Naive thymus-derived CD4-positive, alpha-beta T cell (primary cell): ENCODE measurements around the gene LIMA1. TPM values are rescaled to one million over a fixed set of nuclear protein-coding genes. Genes with fewer than 3 reads are reported as not detected.
"Not testable (repeated sequence)": the region's sequence is repeated elsewhere in the genome, so short reads cannot be mapped to it uniquely, and the experiment has no call there.

Experiments
- ATAC-seq: fragments of 150-1000 bp; cut with Tn5 transposase; 2 replicates; pipeline ENCODE4 v1.10.0; 2021; ENCODE audit warnings: mild to moderate bottlenecking, moderate library complexity
- CTCF ChIA-PET: fragments of 350-600 bp; sonication (Branson Sonifier 250); formaldehyde crosslinking; loops from one replicate; lab custom pipeline; 2021; ENCODE audit warnings: antibody characterized with exemption; lab: Charles Lee
- POLR2A ChIA-PET: fragments of 350-600 bp; sonication (Branson Sonifier 250); formaldehyde crosslinking; loops from one replicate; lab custom pipeline; 2021; ENCODE audit warnings: antibody characterized with exemption, inconsistent platforms; lab: Charles Lee
- DNase-seq, 9 donors: peaks; one replicate each; pipeline versions ENCODE4 v3.0.0 to v3.0.0-alpha.2; 2020 to 2022; ENCODE audit warnings: mixed read lengths in 1 of 9
- H3K27ac ChIP-seq: one replicate; pipeline ENCODE4 v1.7.0; 2013; ENCODE audit warnings: mild to moderate bottlenecking, low read depth, low read length, moderate library complexity
- H3K27me3 ChIP-seq, 2 donors: one replicate each; pipeline ENCODE4 v1.7.0; 2013; ENCODE audit warnings: low read length in 2 of 2, mild to moderate bottlenecking in 2 of 2, moderate library complexity in 2 of 2; ENCODE audit not compliant: control insufficient read depth in 2 of 2, insufficient read depth in 2 of 2
- H3K36me3 ChIP-seq, 3 experiments: 1 replicate in 2 of 3; 2 replicates in 1 of 3; pipeline ENCODE4 v1.7.0; 2013; ENCODE audit warnings: low read length in 3 of 3, mild to moderate bottlenecking in 3 of 3, moderate library complexity in 1 of 3; ENCODE audit not compliant: insufficient read depth in 3 of 3, control insufficient read depth in 2 of 3
- H3K4me1 ChIP-seq, 2 donors: one replicate each; pipeline ENCODE4 v1.7.0; 2013; ENCODE audit warnings: low read length in 2 of 2, mild to moderate bottlenecking in 2 of 2, moderate library complexity in 1 of 2; ENCODE audit not compliant: control insufficient read depth in 2 of 2, insufficient read depth in 2 of 2
- H3K4me3 ChIP-seq: 2 replicates; pipeline ENCODE4 v1.7.0; 2013; ENCODE audit warnings: mild to moderate bottlenecking, low read length
- H3K9me3 ChIP-seq, 3 experiments: 1 replicate in 2 of 3; 2 replicates in 1 of 3; pipeline ENCODE4 v1.7.0; 2013; ENCODE audit warnings: low read length in 3 of 3; ENCODE audit not compliant: control insufficient read depth in 2 of 3
- H3K27ac Mint-ChIP-seq, 9 donors: one replicate each; pipeline ENCODE4 v1.8.0; 2020 to 2022; ENCODE audit warnings: mixed read lengths in 9 of 9, mild to moderate bottlenecking in 8 of 9, moderate library complexity in 5 of 9, inconsistent platforms in 2 of 9
- H3K27me3 Mint-ChIP-seq, 5 donors: one replicate each; pipeline ENCODE4 v1.8.0; 2021 to 2022; ENCODE audit warnings: mixed read lengths in 5 of 5, mild to moderate bottlenecking in 1 of 5
- H3K36me3 Mint-ChIP-seq, 5 donors: one replicate each; pipeline ENCODE4 v1.8.0; 2020 to 2022; ENCODE audit warnings: mixed read lengths in 5 of 5, mild to moderate bottlenecking in 3 of 5, inconsistent platforms in 1 of 5
- H3K4me1 Mint-ChIP-seq, 7 donors: one replicate each; pipeline ENCODE4 v1.8.0; 2020 to 2022; ENCODE audit warnings: mixed read lengths in 7 of 7, mild to moderate bottlenecking in 3 of 7, inconsistent platforms in 1 of 7
- H3K4me3 Mint-ChIP-seq, 10 donors: one replicate each; pipeline ENCODE4 v1.8.0; 2020 to 2022; ENCODE audit warnings: mild to moderate bottlenecking in 10 of 10, mixed read lengths in 10 of 10, moderate library complexity in 6 of 10, inconsistent platforms in 2 of 10
- H3K9me3 Mint-ChIP-seq, 11 donors: one replicate each; pipeline ENCODE4 v1.8.0; 2020 to 2022; ENCODE audit warnings: mixed read lengths in 11 of 11, mild to moderate bottlenecking in 4 of 11, inconsistent platforms in 1 of 11, moderate library complexity in 1 of 11
- intact Hi-C, 2 donors: fragments of 100-400 bp; cut with micrococcal nuclease; formaldehyde crosslinking; loops; one replicate each; pipeline ENCODE4 v1.15.1; 2023
- polyA plus RNA-seq, 2 donors: library from polyadenylated mRNA; unstranded; fragments of 300-500 nt; fragmentation: Illumina TruSeq; gene quantifications; one replicate each; pipeline ENCODE4 v1.2.3, GENCODE V29; 2021
- total RNA-seq, 6 experiments: library from RNA in 5 of 6; stranded (reverse) in 5 of 6; gene quantifications; 1 replicate in 5 of 6; 2 replicates in 1 of 6; pipeline ENCODE4 v1.2.3 and lab custom pipeline; 2021 to 2026

LIMA1 gene
- total and polyA plus RNA-seq, 7 experiments from 2014 or later = 5.4 to 33.6 (median 11.2) TPM

- H3K36me3 ChIP-seq, H3K4me3 Mint-ChIP-seq, H3K27ac ChIP-seq, intact Hi-C loops, H3K27me3 Mint-ChIP-seq, CTCF ChIA-PET, ATAC-seq, DNase-seq, H3K27me3 ChIP-seq, H3K27ac Mint-ChIP-seq, H3K9me3 ChIP-seq, H3K9me3 Mint-ChIP-seq, POLR2A ChIA-PET, H3K4me3 ChIP-seq, H3K4me1 ChIP-seq: not testable (repeated sequence)
- H3K36me3 Mint-ChIP-seq = peaks cover 2 to 36% (median 19%) of the 10 kb centered on the region in 5 donors
- H3K4me1 Mint-ChIP-seq = peaks cover 0 to 29% (median 4%) of the 10 kb centered on the region in 7 donors
These were observed 35.7 kb downstream of the LIMA1 start for GRCh38 chr12:50247665-50248064.

GRCh38 chr12:50246873-50247612 lies 36.3 kb downstream of the LIMA1 start:
- ATAC-seq (peak; percentile 34), DNase-seq (peak in 1 of 9 donors; percentile 44)
- H3K27me3 Mint-ChIP-seq = no peaks in the 10 kb centered on the region
- ChIA-PET CTCF (no interaction called here), POLR2A (no interaction called here)
- peaks cover 2 to 40% (median 19%) of the 10 kb centered on the region in 5 donors for H3K36me3 Mint-ChIP-seq
- H3K27ac Mint-ChIP-seq = peak overlapping the region in 1 of 9 donors; percentile 76
- H3K27me3 ChIP-seq = no peaks in the 10 kb centered on the region
- no peaks in the 10 kb centered on the region for H3K9me3 Mint-ChIP-seq
- intact Hi-C loops = no loop called here
- H3K4me3 ChIP-seq = no peak overlapping the region
- no peaks in the 10 kb centered on the region for H3K4me1 ChIP-seq
- no peaks in the 10 kb centered on the region for H3K9me3 ChIP-seq
- peaks cover 0 to 29% (median 3%) of the 10 kb centered on the region in 7 donors for H3K4me1 Mint-ChIP-seq
- no peaks in the 10 kb centered on the region for H3K36me3 ChIP-seq
- no peak overlapping the region for H3K27ac ChIP-seq
- peak overlapping the region in 1 of 10 donors; percentile 77 for H3K4me3 Mint-ChIP-seq

GRCh38 chr12:50246197-50246865 lies 37.0 kb downstream of the LIMA1 start:
- H3K27ac ChIP-seq = no peak overlapping the region
- no peaks in the 10 kb centered on the region for H3K4me1 ChIP-seq
- peak overlapping the region in 1 of 9 donors; percentile 47 for H3K27ac Mint-ChIP-seq
- no peak for DNase-seq
- H3K4me3 Mint-ChIP-seq = peak overlapping the region in 1 of 10 donors; percentile 15
- ChIA-PET CTCF (no interaction called here), POLR2A (no interaction called here)
- no peaks in the 10 kb centered on the region for H3K9me3 Mint-ChIP-seq
- H3K4me3 ChIP-seq = no peak overlapping the region
- H3K27me3 Mint-ChIP-seq = no peaks in the 10 kb centered on the region
- H3K4me1 Mint-ChIP-seq = peaks cover 0 to 26% (median 0%) of the 10 kb centered on the region in 7 donors
- peaks cover 2 to 41% (median 19%) of the 10 kb centered on the region in 5 donors for H3K36me3 Mint-ChIP-seq
- ATAC-seq = no peak
- H3K36me3 ChIP-seq = no peaks in the 10 kb centered on the region
- no peaks in the 10 kb centered on the region for H3K27me3 ChIP-seq
- intact Hi-C loops = no loop called here
- no peaks in the 10 kb centered on the region for H3K9me3 ChIP-seq

GRCh38 chr12:50243507-50243906 lies 39.8 kb downstream of the LIMA1 start:
- no peak for DNase-seq
- no peak overlapping the region for H3K27ac Mint-ChIP-seq
- H3K4me3 Mint-ChIP-seq = no peak overlapping the region
- peaks cover 2 to 43% (median 22%) of the 10 kb centered on the region in 5 donors for H3K36me3 Mint-ChIP-seq
- Histone ChIP-seq H3K27me3 (no peaks in the 10 kb centered on the region), H3K4me3 (no peak overlapping the region), H3K4me1 (no peaks in the 10 kb centered on the region), H3K27ac (no peak overlapping the region), H3K9me3 (no peaks in the 10 kb centered on the region), H3K36me3 (no peaks in the 10 kb centered on the region)
- H3K27me3 Mint-ChIP-seq = no peaks in the 10 kb centered on the region
- POLR2A ChIA-PET = no interaction called here
- CTCF ChIA-PET = no interaction called here
- H3K4me1 Mint-ChIP-seq = peaks cover 0 to 18% (median 0%) of the 10 kb centered on the region in 7 donors
- no peak for ATAC-seq
- no peaks in the 10 kb centered on the region for H3K9me3 Mint-ChIP-seq
- intact Hi-C loops = no loop called here

- H3K36me3 ChIP-seq = no peaks in the 10 kb centered on the region
- no peaks in the 10 kb centered on the region for H3K27me3 ChIP-seq
- no peaks in the 10 kb centered on the region for H3K9me3 ChIP-seq
- Mint-ChIP-seq H3K9me3 (no peaks in the 10 kb centered on the region), H3K27me3 (no peaks in the 10 kb centered on the region), H3K27ac (no peak overlapping the region), H3K4me3 (no peak overlapping the region), H3K4me1 (peaks cover 0 to 17% (median 0%) of the 10 kb centered on the region in 7 donors), H3K36me3 (peaks cover 2 to 40% (median 20%) of the 10 kb centered on the region in 5 donors)
- CTCF ChIA-PET = interaction anchor here (1.0 kb wide), 1 partner anchor 67 kb away, joined by 3 read pairs; no protein-coding TSS in a partner anchor
- POLR2A ChIA-PET = interaction anchor here (0.6 kb wide), 1 partner anchor 823 kb away, joined by 4 read pairs; no protein-coding TSS in a partner anchor
- intact Hi-C loops = no loop called here
- H3K4me1 ChIP-seq = no peaks in the 10 kb centered on the region
- H3K4me3 ChIP-seq = no peak overlapping the region
- ATAC-seq (no peak), DNase-seq (no peak)
- H3K27ac ChIP-seq = no peak overlapping the region
These were observed 40.5 kb downstream of the LIMA1 start for GRCh38 chr12:50242751-50243191.

- H3K9me3 ChIP-seq = no peaks in the 10 kb centered on the region
- H3K9me3 Mint-ChIP-seq = no peaks in the 10 kb centered on the region
- POLR2A ChIA-PET = no interaction called here
- H3K36me3 ChIP-seq = no peaks in the 10 kb centered on the region
- H3K4me3 Mint-ChIP-seq = no peak overlapping the region
- peaks cover 0 to 29% (median 10%) of the 10 kb centered on the region in 5 donors for H3K36me3 Mint-ChIP-seq
- intact Hi-C loops = no loop called here
- no peak overlapping the region for H3K4me3 ChIP-seq
- no peak for ATAC-seq
- peaks cover 0 to 7% (median 0%) of the 10 kb centered on the region in 7 donors for H3K4me1 Mint-ChIP-seq
- H3K27ac Mint-ChIP-seq = no peak overlapping the region
- H3K4me1 ChIP-seq = no peaks in the 10 kb centered on the region
- no peaks in the 10 kb centered on the region for H3K27me3 Mint-ChIP-seq
- no peaks in the 10 kb centered on the region for H3K27me3 ChIP-seq
- no peak for DNase-seq
- H3K27ac ChIP-seq = no peak overlapping the region
- CTCF ChIA-PET = interaction anchor here (0.6 kb wide), 1 partner anchor 1178 kb away, joined by 3 read pairs; no protein-coding TSS in a partner anchor
These were observed 42.1 kb downstream of the LIMA1 start for GRCh38 chr12:50241178-50241577.
